Daoy (cell line): ENCODE results near the gene UBE2G2. TPM values are rescaled to one million over a fixed set of nuclear protein-coding genes. Genes with fewer than 3 reads are reported as not detected.

Experiments
- DNase-seq: peaks from one replicate; pipeline ENCODE4 v3.0.0-alpha.2; 2015; ENCODE audit warnings: low read depth
- total RNA-seq: library from RNA; depleted of rRNA; stranded (reverse); fragments of >200 nt; shearing (Covaris generic); gene quantifications from 2 replicates; pipeline ENCODE4 v1.2.3, GENCODE V29; 2014

UBE2G2 gene
- total RNA-seq, 1 experiment from 2014 or later = 90.1 TPM

DNA sequence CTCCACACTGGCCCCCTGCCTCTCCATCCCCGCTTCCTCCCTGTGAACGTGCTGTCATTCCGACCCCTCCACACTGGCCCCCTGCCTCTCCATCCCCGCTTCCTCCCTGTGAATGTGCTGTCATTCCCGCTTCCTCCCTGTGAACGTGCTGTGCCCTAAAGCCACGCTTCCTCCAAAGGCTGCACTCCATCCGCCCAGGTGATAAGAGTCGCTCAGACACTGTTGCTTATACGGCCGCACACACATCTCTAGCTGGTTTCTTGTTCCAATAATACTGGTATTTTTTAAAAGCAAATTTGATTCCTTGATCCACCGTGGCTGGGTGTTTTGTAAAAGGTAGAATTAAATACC is 51.0 kb downstream of the UBE2G2 start:
- no peak for DNase-seq

GRCh38 chr21:44749759-44750674 is 51.6 kb downstream of the UBE2G2 start:
- no peak for DNase-seq

DNA sequence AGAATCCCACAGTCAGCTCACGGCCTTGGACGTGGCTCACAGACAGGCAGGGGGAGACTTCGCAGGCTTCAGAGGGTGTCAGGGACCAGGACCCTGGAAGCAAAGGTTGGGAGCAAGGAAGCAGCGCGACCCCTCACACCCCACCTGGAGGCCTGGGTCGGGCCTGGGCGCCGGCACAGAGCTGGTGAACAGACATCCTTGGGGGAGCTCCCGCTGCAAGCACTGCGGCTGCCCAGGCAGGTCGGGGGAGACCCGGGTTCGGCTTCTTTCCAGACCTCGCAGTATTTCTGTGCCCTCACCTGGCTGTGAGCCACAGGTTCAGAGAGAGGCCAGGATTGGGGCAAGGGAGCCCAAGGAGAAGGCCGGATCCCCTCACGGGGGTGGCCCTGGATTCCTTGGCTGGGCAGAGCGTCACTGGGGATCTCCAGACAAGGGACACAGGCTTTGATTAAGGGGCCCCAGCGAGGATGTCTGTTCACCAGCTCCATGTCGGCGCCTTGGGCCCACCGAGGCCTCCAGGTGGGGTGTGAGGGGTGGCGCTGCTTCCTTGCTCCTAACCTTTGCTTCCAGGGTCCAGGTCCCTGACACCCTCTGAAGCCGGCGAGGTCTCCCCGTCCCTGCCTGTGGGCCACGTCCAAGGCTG is 52.4 kb downstream of the UBE2G2 start:
- DNase-seq = no peak

DNA sequence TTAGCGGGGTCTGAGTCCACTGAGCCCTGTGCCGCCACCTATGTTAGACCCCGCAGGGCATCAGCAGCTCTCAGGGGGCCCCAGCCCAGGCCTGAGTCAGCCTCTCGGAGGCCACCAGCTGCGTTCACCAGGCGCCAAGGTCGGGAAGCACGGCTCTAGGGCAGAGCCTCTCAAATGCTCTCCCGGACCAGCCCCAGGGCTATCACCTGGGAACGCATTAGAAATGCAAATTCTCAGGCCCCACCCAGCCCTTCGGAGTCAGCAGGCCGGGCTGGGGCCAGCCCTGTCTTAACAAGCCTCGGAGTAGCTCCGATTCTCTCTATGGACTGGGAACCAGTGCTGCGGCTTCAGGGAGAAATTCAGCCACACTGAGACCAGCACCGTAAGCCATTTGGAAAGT is 53.0 kb downstream of the UBE2G2 start:
- DNase-seq = no peak

DNA sequence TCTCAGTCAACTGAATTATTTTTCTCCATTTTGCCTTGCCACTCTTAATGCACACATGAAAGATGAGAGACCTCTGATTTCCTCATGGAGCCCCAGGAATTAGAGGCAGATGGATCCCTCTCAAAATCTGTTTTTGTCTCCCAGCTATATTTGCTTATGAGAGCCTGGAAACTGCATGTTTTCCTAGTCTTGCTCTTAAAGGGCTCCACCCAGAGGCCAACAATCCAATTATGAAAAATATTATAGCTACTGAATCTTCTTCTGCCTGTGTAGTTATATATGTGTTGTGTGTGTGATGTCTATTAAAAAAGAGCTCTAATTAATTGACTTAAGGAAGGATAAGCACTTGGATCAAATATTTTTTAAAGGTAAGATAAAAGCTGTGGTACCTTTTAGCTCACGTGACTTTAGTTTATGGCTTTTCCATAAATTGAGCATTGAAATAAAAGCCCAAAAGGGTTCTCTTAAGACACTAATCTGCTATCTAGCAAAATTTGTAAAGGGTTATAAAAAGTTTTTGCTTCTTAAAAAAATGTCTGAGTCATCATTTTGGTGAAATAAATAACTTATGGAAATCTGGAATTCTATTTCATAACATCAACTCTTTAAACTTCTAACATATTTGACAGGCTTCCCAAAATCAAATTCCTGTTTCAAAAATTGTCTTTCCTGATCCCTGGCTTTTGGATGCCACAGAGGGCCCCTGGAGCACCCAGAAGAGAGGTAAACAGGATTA is 59.0 kb downstream of the UBE2G2 start:
- DNase-seq = no peak

GRCh38 chr21:44741921-44742320 is 59.7 kb downstream of the UBE2G2 start:
- no peak for DNase-seq

GRCh38 chr21:44740742-44741141 is 60.9 kb downstream of the UBE2G2 start:
- DNase-seq = no peak

DNA sequence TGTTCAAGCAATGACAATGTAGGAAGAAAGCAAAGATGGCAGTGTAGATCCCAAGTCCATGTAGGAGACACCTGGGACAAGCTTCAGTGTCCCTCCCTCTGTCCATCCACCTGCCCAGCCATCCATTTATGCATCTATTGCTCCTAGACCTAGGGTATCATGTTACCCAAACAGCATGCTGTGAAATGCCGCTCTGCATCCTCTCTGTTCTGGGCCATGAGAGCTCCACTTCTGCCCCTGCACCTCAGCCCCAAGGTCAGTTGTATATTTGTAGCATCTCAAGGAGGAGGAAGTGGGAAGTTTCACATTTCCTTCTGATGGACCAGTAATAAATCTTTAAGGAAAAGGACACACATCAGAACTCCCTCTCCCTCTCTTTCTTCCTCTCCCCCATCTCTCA is 62.3 kb downstream of the UBE2G2 start:
- DNase-seq = no peak

- no peak for DNase-seq
These were observed 63.0 kb downstream of the UBE2G2 start for GRCh38 chr21:44738621-44739020.

- DNase-seq = no peak
These were observed 63.8 kb downstream of the UBE2G2 start for GRCh38 chr21:44737706-44738354.

GRCh38 chr21:44736291-44737004 is 65.2 kb downstream of the UBE2G2 start:
- peak; percentile 66 for DNase-seq

DNA sequence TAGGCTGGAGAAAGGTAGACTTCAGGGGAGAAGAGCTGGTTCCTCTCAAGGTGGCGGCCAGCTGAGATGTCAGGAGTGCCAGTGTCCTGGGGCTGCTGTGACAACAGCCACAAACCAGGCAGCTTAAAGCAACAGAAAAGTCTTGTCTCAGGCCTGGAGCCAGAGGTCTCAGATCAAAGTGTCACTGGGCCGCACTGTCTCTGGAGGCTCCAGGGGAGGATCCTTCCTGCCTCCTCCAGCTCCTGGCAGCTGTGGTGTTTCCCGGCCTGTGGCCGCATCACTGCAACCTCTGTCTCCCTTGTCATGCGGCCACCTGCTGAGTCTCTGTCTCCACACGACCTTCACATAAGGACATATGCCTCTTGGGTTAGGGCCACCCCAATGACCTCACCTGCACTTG is 65.8 kb downstream of the UBE2G2 start:
- no peak for DNase-seq

GRCh38 chr21:44734841-44735240 is 66.8 kb downstream of the UBE2G2 start:
- DNase-seq = no peak

- peak; percentile 39 for DNase-seq
These were observed 67.4 kb downstream of the UBE2G2 start for GRCh38 chr21:44734026-44734745.

DNA sequence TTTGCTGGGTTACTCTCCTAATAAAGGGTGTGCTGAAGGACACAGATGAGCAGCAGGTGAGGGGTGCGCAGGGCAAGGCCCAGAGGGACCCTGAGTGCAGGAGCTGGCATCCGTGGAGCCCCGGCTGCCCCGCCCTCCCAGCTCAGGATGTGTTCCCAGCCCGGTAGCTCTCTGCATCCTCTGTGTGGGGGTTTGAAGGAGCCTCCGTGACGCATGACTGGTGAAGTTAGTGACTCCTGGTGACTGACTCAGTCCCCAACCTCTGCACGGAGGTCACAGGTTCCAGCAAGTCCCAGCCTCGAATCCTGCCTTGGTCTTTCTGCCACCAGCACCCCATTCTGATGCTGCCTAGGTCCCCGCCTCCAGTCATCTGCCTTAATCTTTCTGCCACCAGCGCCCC is 68.7 kb downstream of the UBE2G2 start:
- DNase-seq = no peak

GRCh38 chr21:44732263-44732662 is 69.4 kb downstream of the UBE2G2 start:
- no peak for DNase-seq

DNA sequence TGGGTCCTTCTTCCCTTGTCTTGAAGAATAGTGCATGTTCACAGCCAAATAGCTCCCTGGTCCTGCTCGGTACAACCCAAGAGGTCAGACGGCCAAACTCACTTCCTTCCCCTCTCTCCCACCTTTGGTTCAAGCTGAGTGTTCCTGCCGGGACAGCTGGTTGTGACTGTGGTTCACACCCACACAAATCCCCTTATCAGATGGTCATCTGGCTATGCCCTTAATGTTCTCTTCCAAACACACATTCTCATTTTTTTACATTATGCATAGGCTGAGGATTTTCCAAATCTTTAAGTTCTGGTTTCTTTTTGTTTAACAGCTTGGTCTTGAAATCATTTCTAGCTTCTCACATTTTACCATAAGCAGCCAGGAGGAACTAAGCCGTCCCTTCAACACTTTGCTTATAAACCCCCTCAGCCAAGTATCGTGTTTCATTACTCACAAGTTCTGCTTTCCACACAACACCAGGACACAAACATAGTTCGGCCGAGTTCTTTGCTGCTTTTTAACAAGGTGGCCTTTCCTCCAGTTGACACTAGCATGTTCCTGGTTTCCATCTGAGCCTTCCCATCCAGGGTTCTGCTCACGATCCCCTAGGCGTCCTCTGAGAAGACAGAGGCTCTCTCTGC is 70.6 kb downstream of the UBE2G2 start:
- no peak for DNase-seq

DNA sequence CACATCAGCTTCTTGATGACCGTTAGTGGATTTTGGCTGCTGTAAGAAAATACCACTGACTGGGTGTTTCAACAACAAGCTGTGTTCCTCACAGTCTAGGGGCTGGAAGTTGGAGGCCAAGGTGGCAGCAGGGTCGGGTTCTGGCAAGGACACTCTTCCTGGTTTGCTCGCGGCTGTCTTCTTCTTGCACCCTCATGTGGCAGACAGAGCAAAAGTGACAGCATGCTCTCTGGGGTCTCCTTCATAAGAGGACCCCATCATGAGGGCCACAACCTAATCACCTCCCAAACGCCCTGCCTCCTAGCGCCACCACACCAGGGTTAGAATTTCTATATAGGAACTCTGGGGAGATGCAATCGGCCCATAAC is 71.6 kb downstream of the UBE2G2 start:
- DNase-seq = no peak

DNA sequence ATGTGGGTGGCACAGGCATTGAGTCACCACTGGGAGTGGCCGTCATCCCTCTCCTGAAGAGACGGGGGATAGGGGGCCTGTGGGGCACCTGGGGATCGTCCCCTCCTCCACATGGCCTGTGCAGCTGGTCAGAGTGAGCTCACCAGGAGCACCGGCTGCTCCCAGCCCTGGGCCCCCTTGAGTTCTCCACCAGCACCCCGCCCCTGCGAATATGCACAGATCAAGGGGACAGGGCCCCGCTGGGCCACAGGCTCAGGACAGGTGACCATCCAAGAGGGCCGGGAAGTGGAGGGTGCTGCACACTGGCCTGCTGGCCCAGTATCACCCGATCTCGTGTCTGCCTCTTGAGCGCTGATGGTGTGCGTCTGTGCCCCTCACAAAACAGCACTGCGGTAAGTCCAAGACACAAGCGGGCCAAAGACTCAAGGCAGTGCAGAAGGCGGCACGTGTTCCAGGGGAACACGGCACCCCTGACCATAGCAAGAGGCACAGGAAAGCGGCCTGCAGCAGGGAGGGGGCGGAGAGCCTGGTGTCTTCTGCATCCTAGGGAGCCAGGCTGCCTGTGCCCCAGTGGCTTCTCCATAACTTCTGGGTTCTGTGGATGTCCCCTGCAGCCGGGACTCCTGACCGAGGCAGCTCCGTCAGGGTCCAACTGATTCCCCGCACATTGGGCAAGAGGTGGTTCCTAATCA is 72.1 kb downstream of the UBE2G2 start:
- no peak for DNase-seq

GRCh38 chr21:44728716-44729115 is 72.9 kb downstream of the UBE2G2 start:
- DNase-seq = no peak
